Adrenal gland (tissue), 12 donors: ENCODE data around the gene ARMH1. TPM values are rescaled to one million over a fixed set of nuclear protein-coding genes. Genes with fewer than 3 reads are reported as not detected.

Experiments used
- DNase-seq, 7 donors: peaks; one replicate each; pipeline ENCODE4 v3.0.0-alpha.2; 2019 to 2020
- H3K27ac ChIP-seq, 5 donors: fragments of 200-600 bp; sonication (generic) in 4 of 5; 1 replicate in 3 of 5; 2 replicates in 2 of 5; pipeline versions ENCODE4 v1.5.1 to v1.8.0; 2016 to 2020; ENCODE audit warnings: mild to moderate bottlenecking in 1 of 5
- H3K27me3 ChIP-seq: fragments of 200-600 bp; 2 replicates; pipeline ENCODE4 v1.8.0; 2021
- H3K36me3 ChIP-seq, 2 donors: fragments of 200-600 bp; replicated peaks in 1 of 2; 1 replicate in 1 of 2; 2 replicates in 1 of 2; pipeline versions ENCODE4 v1.5.1 to v1.8.0; 2018 to 2022
- H3K4me1 ChIP-seq, 2 donors: fragments of 200-600 bp; replicated peaks in 1 of 2; 1 replicate in 1 of 2; 2 replicates in 1 of 2; pipeline versions ENCODE4 v1.5.1 to v1.8.0; 2018 to 2021
- H3K4me3 ChIP-seq, 4 donors: fragments of 200-600 bp; sonication (generic) in 3 of 4; one replicate each; pipeline ENCODE4 v1.5.1; 2016 to 2018
- H3K9me3 ChIP-seq, 3 donors: fragments of 200-600 bp; sonication (generic) in 1 of 3; replicated peaks in 1 of 3; 1 replicate in 2 of 3; 2 replicates in 1 of 3; pipeline versions ENCODE4 v1.5.1 to v1.8.0; 2016 to 2021
- CTCF ChIP-seq, 6 experiments: fragments of 450-650 bp in 4 of 6; fragments of 200-600 bp in 2 of 6; sonication (generic) in 1 of 6; IDR thresholded peaks; 1 replicate in 5 of 6; 2 replicates in 1 of 6; pipeline versions ENCODE4 v1.5.1 to v1.8.0; 2016 to 2021; ENCODE audit warnings: antibody characterized with exemption in 6 of 6, mild to moderate bottlenecking in 2 of 6, moderate library complexity in 1 of 6
- POLR2A ChIP-seq, 2 donors: fragments of 450-650 bp; IDR thresholded peaks; one replicate each; pipeline ENCODE4 v1.6.1; 2017; ENCODE audit warnings: antibody characterized with exemption in 2 of 2, mild to moderate bottlenecking in 2 of 2, moderate library complexity in 1 of 2
- WGBS, 4 donors: extraction: QIAGEN DNeasy Blood & Tissue Kit in 2 of 4; methylation state at CpG; one replicate each; pipeline versions ENCODE4 v1.1.5 to v1.1.7; 2013 to 2017; 5-methylcytosine and 5-hydroxymethylcytosine counted together
- intact Hi-C, 2 donors: fragments of 100-400 bp; cut with DNase I; formaldehyde crosslinking; loops; one replicate each; pipeline versions ENCODE4 v1.14.1 to v1.15.0; 2022 to 2023
- polyA plus RNA-seq, 3 donors: library from polyadenylated mRNA; stranded (reverse); fragments of 200-250 nt in 2 of 3; fragments of 350-450 nt in 1 of 3; fragmentation: Illumina TruSeq in 1 of 3; extraction: RNeasy Lipid Tissue Mini Kit (QIAGEN cat#74804) in 1 of 3; gene quantifications; one replicate each; pipeline ENCODE4 v1.2.3, GENCODE V29; 2013 to 2014
- total RNA-seq, 9 donors: library from RNA; depleted of rRNA in 4 of 9; stranded (reverse); fragments of >200 nt in 4 of 9; fragments of 120-200 nt in 1 of 9; fragmentation: NEBNext Ultra II Directional in 1 of 9; extraction: Animal tissue kit (Norgen Biotek cat#: 25700) in 1 of 9; gene quantifications; one replicate each; pipeline versions ENCODE4 v1.1.0 to v1.2.4, GENCODE V29; 2013 to 2023
- donor health status: healthy with polysubstance abuse.
- donor health status: Bipolar disorder and iron deficiency.
- donor health status: DM: yes; HTN: yes; CAD: no.
- donor health status: DM: no; HTN: no; CAD: no.
- donor health status: DM: no; HTN: no; CAD: no.
- donor health status: DM: yes; HTN: yes; CAD: no.

ARMH1 gene
- total and polyA plus RNA-seq, 12 donors: 0.18 to 76.0 (median 4.3) TPM

- TF ChIP-seq POLR2A (IDR thresholded peaks at IDR 0.05) (no peak), CTCF (IDR thresholded peaks at IDR 0.05) (no peak)
- intact Hi-C loops: no loop called here
- DNase-seq: no peak
- Histone ChIP-seq H3K4me3 (no peak overlapping the region), H3K4me1 (no peaks in the 10 kb centered on the region), H3K27me3 (no peaks in the 10 kb centered on the region), H3K36me3 (no peaks in the 10 kb centered on the region), H3K9me3 (no peaks in the 10 kb centered on the region), H3K27ac (no peak overlapping the region)
- 46 to 58% (median 53%) methylated on average over 6 of the region's 6 CpGs for WGBS, 4 donors
Observed at GRCh38 chr1:44713321-44713781, 38.8 kb downstream of the ARMH1 start.

GRCh38 chr1:44714532-44714931 lies 40.0 kb downstream of the ARMH1 start:
- Histone ChIP-seq H3K27me3 (no peaks in the 10 kb centered on the region), H3K4me1 (no peaks in the 10 kb centered on the region), H3K4me3 (no peak overlapping the region), H3K27ac (no peak overlapping the region), H3K36me3 (no peaks in the 10 kb centered on the region), H3K9me3 (no peaks in the 10 kb centered on the region)
- 79 to 89% (median 87%) methylated on average over 7 of the region's 7 CpGs for WGBS, 4 donors
- no peak for TF ChIP-seq POLR2A (IDR thresholded peaks at IDR 0.05)
- no peak for TF ChIP-seq CTCF (IDR thresholded peaks at IDR 0.05)
- intact Hi-C loops: no loop called here
- peak in 1 of 7 donors; percentile 12 for DNase-seq

GRCh38 chr1:44714944-44715571 lies 40.5 kb downstream of the ARMH1 start:
- 2 to 7% (median 6%) methylated on average over 5 to 9 of the region's 9 CpGs for WGBS, 4 donors
- Histone ChIP-seq H3K27ac (no peak overlapping the region), H3K4me3 (no peak overlapping the region), H3K4me1 (no peaks in the 10 kb centered on the region), H3K27me3 (no peaks in the 10 kb centered on the region), H3K9me3 (no peaks in the 10 kb centered on the region), H3K36me3 (no peaks in the 10 kb centered on the region)
- intact Hi-C loops: no loop called here
- TF ChIP-seq CTCF (IDR thresholded peaks at IDR 0.05) (peak; percentile 72 to 96 (median 80)), POLR2A (IDR thresholded peaks at IDR 0.05) (no peak)
- peak; percentile 54 to 87 (median 72) for DNase-seq

- 80 to 93% (median 84%) methylated on average over 4 of the region's 4 CpGs for WGBS, 4 donors
- H3K36me3 ChIP-seq: no peaks in the 10 kb centered on the region
- H3K9me3 ChIP-seq: no peaks in the 10 kb centered on the region
- TF ChIP-seq POLR2A (IDR thresholded peaks at IDR 0.05) (no peak), CTCF (IDR thresholded peaks at IDR 0.05) (no peak)
- DNase-seq: peak in 1 of 7 donors; percentile 6
- H3K4me3 ChIP-seq: no peak overlapping the region
- H3K27me3 ChIP-seq: no peaks in the 10 kb centered on the region
- no peak overlapping the region for H3K27ac ChIP-seq
- intact Hi-C loops: no loop called here
- H3K4me1 ChIP-seq: peaks cover 0 to 3% of the 10 kb centered on the region in 2 donors
Observed at GRCh38 chr1:44717156-44717555, 42.6 kb downstream of the ARMH1 start.
